HG03103 (cell line): ENCODE results near the gene ZBTB38.

Source experiments
- ATAC-seq: cut with Tn5 transposase; IDR thresholded peaks from one replicate; pipeline ENCODE4 v1.9.1; 2021; ENCODE audit warnings: low read depth; ENCODE audit not compliant: unreplicated experiment

ZBTB38 gene

GRCh38 chr3:141368062-141368924 is at the start of gene ZBTB38:
TSS of gene ZBTB38 (plus strand) at chr3:141368504. CDS start at chr3:141442389, 73,885 bp downstream.
- no peak for ATAC-seq

GRCh38 chr3:141320399-141321108 is 47.8 kb upstream of the ZBTB38 start:
- ATAC-seq = no peak

GRCh38 chr3:141321109-141321497 is 47.2 kb upstream of the ZBTB38 start:
- ATAC-seq = no peak

- no peak for ATAC-seq
Measured at GRCh38 chr3:141323936-141324704, 44.2 kb upstream of the ZBTB38 start.

GRCh38 chr3:141326123-141326522 is 42.2 kb upstream of the ZBTB38 start:
- no peak for ATAC-seq

- no peak for ATAC-seq
Measured at GRCh38 chr3:141326626-141327025, 41.7 kb upstream of the ZBTB38 start.

GRCh38 chr3:141328286-141329166 is 39.8 kb upstream of the ZBTB38 start:
- no peak for ATAC-seq

GRCh38 chr3:141330235-141330634 is 38.1 kb upstream of the ZBTB38 start:
- ATAC-seq = no peak

GRCh38 chr3:141330718-141331376 is 37.5 kb upstream of the ZBTB38 start:
- no peak for ATAC-seq

GRCh38 chr3:141331377-141332318 is 36.7 kb upstream of the ZBTB38 start:
- no peak for ATAC-seq

GRCh38 chr3:141332416-141332815 is 35.9 kb upstream of the ZBTB38 start:
- no peak for ATAC-seq

- ATAC-seq = no peak
Measured at GRCh38 chr3:141333836-141334626, 34.3 kb upstream of the ZBTB38 start.

- no peak for ATAC-seq
Measured at GRCh38 chr3:141334627-141335250, 33.6 kb upstream of the ZBTB38 start.

- no peak for ATAC-seq
Measured at GRCh38 chr3:141335531-141336061, 32.7 kb upstream of the ZBTB38 start.

- ATAC-seq = peak; percentile 92
Measured at GRCh38 chr3:141336672-141337522, 31.4 kb upstream of the ZBTB38 start.

- no peak for ATAC-seq
Measured at GRCh38 chr3:141337523-141337854, 30.8 kb upstream of the ZBTB38 start.
